Vein endothelial cell (primary cell): ENCODE data around the gene INPP5J. TPM values are rescaled to one million over a fixed set of nuclear protein-coding genes. Genes with fewer than 3 reads are reported as not detected.

ENCODE experiments used
- small RNA-seq: library from RNA; depleted of rRNA; stranded (forward); fragments of <200 nt; gene quantifications from one replicate; pipeline ENCODE3, GENCODE V24; 2012
- total RNA-seq: library from RNA; depleted of rRNA; stranded (reverse); fragments of >200 nt; gene quantifications from 2 replicates; pipeline ENCODE4 v1.2.3, GENCODE V29; 2012

INPP5J gene, protein sequence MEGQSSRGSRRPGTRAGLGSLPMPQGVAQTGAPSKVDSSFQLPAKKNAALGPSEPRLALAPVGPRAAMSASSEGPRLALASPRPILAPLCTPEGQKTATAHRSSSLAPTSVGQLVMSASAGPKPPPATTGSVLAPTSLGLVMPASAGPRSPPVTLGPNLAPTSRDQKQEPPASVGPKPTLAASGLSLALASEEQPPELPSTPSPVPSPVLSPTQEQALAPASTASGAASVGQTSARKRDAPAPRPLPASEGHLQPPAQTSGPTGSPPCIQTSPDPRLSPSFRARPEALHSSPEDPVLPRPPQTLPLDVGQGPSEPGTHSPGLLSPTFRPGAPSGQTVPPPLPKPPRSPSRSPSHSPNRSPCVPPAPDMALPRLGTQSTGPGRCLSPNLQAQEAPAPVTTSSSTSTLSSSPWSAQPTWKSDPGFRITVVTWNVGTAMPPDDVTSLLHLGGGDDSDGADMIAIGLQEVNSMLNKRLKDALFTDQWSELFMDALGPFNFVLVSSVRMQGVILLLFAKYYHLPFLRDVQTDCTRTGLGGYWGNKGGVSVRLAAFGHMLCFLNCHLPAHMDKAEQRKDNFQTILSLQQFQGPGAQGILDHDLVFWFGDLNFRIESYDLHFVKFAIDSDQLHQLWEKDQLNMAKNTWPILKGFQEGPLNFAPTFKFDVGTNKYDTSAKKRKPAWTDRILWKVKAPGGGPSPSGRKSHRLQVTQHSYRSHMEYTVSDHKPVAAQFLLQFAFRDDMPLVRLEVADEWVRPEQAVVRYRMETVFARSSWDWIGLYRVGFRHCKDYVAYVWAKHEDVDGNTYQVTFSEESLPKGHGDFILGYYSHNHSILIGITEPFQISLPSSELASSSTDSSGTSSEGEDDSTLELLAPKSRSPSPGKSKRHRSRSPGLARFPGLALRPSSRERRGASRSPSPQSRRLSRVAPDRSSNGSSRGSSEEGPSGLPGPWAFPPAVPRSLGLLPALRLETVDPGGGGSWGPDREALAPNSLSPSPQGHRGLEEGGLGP
- total RNA-seq = 0.19 and 0.33 TPM in 2 replicates

GRCh38 chr22:31122532-31123291 is at the start of gene INPP5J:
INPP5J (plus strand) TSS chr22:31122966; CDS start chr22:31123015, 49 bp downstream.

GRCh38 chr22:31080848-31081649 is 41.7 kb upstream of the INPP5J start, which contains the start of gene SMTN:
SMTN (plus strand) TSS chr22:31081318; CDS start chr22:31083259, 1,941 bp downstream.

DNA sequence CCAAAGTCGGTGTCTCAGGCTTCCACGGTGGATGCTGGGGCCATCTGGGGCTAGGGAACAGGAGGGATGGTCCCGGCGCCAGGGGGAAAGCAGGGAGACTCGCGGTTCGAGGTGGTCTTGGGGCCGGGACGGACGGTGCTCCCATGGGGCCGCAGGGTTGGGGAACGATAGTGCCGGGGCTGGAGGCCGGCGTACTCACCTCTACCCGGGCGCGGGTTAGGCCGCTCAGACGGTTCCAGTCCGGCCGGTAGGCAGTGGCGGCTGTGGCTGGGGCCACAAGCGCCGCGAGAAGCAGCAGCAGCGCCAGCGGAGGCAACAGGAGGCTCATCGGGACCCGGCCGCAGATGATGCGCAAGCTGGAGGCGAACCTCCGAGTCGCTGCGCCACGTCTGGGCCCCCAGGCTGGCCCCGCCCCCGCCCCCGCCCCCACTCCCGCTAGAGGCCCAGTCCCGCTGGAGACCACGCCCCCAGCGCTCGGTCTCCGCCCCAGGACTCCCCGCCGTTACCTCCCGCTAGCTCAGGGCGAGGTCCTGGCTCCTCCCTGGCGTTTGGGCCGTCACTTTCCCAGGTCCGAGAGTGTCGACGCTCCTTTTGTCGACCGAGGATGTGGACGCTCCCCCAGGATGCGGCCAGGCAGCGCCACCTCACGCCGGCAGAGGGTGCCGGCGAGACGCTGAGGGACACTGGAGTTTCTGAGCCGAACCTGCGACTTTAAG is 15.4 kb upstream of the INPP5J start, which contains the start of gene SELENOM:
SELENOM (minus strand) TSS at position 391 of the 716 bp plus-strand sequence; CDS start at position 328, 63 bp downstream.

DNA sequence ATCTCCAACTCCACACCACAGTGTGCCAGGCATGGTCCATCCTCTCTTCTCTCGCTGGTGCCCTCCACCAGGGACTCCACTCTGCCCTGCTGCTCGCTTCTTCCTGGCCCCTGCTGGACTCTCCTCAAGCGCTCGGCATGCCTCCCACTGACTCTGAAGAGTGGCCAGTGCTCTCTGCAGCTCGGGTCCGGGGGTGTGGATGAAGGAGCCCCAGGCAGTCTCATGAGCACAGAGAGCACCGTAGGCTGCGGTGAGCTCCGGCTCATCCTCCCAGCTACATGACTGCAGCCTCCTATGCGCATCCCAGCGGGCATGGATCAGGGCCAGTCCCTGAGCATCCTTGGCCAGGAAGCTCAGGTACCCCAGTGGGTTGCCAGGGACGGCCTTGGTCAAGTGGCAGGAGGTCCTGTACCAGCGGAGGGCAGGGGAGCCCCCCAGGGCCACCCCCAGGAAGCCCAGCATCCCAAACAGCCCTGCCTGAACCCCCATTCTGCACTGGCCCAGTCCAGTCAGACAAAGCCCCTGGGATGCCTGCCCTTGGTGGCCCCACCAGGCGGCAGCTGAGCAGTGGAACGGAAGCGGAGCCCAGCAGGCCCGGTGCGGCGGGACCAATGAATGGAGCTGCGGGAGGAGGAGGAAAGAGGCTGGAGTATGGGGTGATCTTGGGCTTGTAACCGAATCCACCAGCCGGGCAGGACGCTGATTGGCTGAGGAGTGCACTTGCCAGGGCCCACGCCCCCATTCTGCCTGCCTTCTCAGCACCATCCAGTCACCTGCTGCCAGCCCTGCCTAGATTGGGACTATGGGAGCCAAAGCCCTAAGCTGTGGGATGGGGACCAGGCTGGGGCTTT is 17.3 kb downstream of the INPP5J start, which contains the start of gene PLA2G3:
PLA2G3 (minus strand) TSS at position 643 of the 851 bp plus-strand sequence; CDS start at position 489, 154 bp downstream.

Small RNA genes within 50 kb of the gene (small RNA-seq; reads per million reads assigned to genes)
- 1.2 reads per million, percentile 64 among the genes with 10 or more reads in this experiment for gene MIR3928

Other genes with a start within 250 kb of the INPP5J start
- gene MORC2, start 154.2 kb upstream of the INPP5J start, total RNA-seq = 17.6 and 18.6 TPM in 2 replicates
- 71.9 and 82.6 TPM in 2 replicates for gene TUG1, start 153.7 kb upstream of the INPP5J start, total RNA-seq
- 111 and 175 TPM in 2 replicates for gene SMTN, start 41.6 kb upstream of the INPP5J start, total RNA-seq
- gene SELENOM, start 15.4 kb upstream of the INPP5J start, total RNA-seq = 28.9 and 65.0 TPM in 2 replicates
- gene PLA2G3, start 17.5 kb downstream of the INPP5J start, total RNA-seq = 0.19 TPM in 1 of 2 replicates, not detected in the other
- gene RNF185, start 37.2 kb downstream of the INPP5J start, total RNA-seq = 32.7 and 32.8 TPM in 2 replicates
- 81.3 and 103 TPM in 2 replicates for gene LIMK2, start 89.3 kb downstream of the INPP5J start, total RNA-seq
- gene PIK3IP1, start 169.5 kb downstream of the INPP5J start, total RNA-seq = 9.0 and 19.9 TPM in 2 replicates
- gene PATZ1, start 223.4 kb downstream of the INPP5J start, total RNA-seq = 22.7 and 35.6 TPM in 2 replicates